HG03095 (cell line): Measurements from ENCODE around the gene CD248.
"Not testable (repeated sequence)": the region's sequence is repeated elsewhere in the genome, so short reads cannot be mapped to it uniquely, and the experiment has no call there.

Experiments
- ATAC-seq: cut with Tn5 transposase; IDR thresholded peaks from one replicate; pipeline ENCODE4 v1.9.1; 2021; ENCODE audit warnings: moderate library complexity; ENCODE audit not compliant: unreplicated experiment

Gene CD248

DNA sequence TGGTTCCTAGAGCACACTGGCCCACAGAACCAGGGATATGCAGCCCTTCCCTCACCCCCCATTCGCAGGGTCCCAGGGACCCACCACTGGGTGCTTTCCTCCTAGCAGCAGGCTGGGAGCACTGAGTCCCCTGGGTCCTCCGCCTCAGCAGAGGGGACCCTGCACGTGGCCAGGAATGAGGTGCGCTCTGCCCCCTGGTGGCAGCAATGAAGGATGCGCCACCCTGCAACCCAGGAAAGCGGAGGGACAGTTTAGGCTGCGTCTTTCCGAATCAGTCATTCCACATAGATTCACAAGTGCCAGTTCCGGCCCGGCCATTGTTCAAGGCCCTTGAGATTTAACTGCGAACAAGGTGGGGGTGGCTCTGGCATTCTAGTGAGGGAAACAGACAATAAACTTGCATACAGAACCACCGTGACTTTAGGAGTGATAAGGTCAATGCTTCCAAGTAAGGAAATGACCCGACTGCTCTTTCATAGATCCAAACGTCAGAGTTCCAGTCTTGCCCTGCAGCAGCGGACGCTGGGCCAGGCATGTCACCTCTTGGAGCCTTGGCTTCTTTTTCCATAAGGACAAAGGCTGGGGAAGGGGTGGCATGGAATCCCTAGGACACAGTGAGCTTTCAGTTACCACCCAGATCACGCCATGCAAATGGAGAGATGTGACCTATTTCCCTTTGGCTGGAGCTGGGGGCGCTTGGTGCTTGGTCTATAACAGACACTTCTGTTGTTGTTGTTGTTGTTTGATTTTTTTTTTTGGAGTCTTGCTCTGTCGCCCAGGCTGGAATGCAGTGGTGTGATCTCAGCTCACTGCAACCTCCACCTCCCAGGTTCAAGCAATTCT lies 11.7 kb upstream of the CD248 start:
- ATAC-seq = no peak

DNA sequence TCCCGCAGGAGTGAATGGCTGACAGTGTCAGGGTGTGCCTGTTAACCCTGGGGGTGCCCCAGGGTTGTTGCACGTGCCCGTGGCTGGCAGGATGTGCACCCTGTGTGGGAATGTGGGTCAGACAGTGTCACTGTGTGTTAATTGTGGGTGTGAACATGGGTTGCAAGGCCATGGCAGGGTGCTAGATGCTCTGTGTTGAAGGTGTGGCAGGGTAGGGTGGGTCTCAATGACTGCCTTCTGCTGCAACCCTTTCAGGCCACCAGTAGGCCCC lies 11.1 kb upstream of the CD248 start:
- ATAC-seq = no peak

DNA sequence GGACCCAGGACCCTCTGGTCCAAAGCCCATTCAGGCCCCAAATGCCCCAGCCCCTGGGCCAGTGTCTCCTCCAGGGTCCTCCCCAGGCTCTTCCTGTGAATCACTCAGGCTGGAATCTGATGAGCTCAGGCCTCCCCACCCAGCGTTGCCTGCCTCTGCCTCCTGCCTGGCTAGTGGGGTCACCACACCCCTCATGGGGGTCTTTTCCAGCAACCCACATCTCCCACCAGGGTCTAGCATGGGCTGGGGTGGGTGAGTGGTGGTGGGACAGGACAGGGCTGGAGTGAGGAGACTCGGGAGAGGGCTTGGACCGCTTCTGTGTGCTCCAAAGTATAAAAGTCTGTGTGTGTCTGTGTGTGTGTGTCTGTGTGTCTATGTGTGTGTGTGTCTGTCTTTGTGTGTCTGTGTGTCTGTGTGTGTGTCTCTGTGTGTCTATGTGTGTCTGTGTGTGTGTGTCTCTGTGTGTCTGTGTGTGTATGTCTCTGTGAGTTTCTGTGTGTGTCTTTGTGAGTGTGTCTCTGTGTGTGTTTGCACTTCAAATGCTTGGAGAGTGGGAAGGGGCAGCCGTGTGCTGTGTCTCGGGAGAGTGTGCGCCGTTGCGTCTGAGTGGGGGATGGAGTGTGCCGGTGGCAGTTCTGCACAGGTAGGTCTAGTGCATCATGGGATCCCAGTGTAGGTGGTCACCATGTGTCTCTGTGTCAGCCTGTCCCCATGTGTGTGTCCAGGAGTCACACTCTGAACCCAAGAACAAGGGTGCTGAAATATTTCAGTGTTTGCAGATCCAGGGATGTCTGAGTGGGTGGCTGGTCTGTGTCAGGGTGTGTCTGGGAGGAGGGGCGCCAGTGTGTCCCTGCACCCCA lies 10.6 kb upstream of the CD248 start:
- ATAC-seq = no peak

DNA sequence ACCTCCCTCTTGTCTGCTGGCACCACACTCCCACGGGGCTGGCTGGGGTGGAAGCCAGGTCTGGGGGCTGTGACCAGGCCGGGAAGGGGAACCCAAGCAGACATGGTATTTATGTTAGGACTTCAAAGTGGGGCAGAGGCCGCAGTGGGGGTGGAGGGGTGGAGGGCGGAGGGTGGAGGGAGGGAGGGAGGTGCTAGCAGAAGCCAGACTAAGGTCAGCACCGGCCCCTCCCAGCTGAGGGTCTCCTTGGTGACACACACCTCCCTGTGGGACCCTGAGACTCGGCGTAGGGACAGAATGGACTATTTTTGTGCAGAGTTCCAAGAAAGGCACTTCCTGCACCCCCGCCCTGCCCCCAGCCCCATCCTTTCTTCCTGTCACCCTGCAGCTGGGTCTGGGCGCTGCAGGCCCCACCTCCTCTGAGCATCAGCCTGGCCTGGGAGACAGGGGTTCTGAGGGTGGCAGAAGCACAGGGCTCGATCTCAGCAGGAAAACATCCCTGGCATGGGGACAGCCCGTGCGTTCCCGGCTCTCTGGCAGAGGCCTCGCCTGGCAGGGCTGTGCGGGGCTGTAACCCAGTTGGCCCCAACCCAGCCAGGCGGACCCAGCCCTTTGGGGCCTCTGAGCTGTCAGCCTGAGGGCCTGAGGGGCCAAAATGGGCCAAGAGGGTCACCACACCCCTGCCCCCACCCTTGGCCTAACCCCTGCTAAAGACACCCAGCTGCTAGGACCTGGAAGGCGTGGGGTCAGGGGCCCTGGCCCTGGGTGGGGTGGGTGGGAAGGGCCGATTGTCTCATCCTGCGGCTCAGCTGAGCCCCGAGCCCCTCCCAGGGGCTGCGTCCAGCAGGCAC lies 9.6 kb upstream of the CD248 start:
- ATAC-seq = no peak

DNA sequence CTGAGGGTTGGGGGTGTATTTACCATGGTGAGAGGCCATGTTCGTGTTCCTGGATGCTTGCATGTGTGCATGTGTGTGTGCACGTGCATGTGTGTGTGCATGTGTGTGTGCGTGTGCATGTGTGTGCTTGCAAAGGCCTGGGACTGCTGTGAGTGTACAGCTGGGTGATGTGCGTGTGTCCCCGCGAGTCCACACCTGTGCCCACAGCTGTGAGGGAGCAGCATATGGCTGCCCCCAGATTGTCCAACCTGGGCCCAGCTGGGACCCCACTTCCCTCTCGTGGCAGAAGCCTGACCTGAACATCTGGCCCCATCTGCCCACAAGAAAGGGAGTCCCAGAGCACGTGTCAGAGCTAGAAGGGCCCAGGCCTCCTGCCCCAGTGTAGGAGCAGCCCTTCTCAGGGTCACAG lies 8.4 kb upstream of the CD248 start:
- no peak for ATAC-seq

DNA sequence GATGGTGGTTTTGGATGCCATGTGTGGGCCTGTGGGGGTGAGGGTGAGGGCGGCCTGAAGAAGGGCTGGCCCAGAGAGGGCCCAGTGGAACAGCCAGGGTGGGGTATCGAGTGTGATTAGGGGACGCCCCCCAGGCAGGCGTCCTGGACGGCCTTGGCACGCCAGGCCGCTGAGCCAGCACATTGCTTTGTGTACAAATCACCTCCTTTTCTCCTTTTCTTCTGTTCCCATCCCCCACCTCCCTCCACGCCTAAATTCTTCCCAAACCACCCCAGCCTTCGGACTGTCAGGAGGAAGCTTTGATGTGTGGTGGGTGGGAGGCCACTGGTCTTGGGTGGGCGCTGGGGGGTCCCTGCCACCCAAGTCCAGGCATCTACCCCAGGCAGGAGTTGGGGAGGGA lies 7.8 kb upstream of the CD248 start:
- ATAC-seq = no peak

DNA sequence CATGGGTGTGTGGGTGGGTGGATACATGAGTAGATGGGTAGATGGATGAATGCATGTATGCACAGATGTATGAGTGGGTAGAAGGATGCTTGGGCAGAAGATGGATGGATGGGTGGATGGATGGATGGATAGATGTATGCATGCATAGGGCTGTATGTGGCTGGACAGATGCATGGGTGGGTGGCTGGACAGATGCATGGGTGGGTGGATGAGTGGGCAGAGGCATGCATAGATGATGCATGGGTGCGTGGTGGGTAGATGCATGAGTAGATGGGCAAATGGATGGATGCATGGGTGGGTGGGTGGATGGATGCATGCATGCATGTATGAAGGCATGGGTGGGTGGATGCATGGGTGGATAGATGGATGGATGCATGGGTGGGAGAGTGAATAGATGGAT lies 6.8 kb upstream of the CD248 start:
- no peak for ATAC-seq

DNA sequence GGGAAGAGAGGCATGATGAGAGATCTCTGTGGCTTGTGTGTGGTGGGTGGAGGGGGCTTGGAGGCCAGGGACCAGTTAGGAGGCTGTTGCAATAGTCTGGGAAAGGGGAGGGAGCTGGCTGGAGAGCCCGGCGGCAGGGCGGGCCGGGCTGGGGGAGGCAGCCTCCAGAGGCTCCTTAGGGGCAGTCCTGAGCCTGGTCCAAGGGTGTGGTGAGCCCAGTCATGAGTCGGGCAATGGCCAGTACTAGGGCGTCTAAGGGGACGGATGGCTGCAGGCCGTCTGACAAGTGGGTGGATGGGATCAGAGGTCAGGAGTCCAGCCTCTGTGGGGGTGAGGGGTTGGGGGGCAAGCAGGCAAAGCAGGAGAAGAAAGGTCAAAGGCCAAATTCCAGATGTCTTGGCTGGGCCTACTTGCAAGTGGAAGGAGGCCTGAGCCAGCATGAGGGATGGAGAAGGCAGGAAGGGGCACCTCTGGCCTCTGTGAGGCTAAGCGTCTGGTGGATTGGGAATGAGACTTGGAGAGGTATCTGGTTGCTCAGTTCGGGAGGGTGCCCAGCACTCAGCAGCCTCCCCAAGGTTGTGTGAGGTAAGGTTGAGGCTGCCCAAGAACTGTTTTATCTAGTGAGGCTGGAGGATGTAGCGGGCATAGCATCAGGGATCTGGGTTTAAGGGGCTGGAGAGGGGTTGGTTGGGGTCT lies 6.0 kb upstream of the CD248 start:
- no peak for ATAC-seq

DNA sequence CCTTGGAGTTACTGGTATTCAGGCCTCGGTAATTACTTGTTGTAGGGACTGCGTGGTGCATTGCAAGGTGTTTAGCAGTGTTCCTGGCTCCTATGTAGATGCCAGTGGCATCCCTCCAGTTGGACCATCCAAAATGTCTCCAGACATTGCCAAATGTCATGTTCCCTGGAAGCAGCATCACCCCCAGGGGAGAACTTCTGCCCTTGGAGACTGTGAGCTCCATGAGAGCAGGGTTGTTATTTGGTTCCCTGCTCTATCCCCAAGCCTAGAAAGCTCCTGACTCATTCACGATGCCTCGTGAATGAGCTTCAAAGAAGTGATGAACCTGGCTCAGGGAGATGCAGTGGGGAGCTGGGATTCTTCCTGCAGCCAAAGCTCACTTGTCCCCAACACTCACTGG lies 4.8 kb upstream of the CD248 start:
- ATAC-seq = no peak

DNA sequence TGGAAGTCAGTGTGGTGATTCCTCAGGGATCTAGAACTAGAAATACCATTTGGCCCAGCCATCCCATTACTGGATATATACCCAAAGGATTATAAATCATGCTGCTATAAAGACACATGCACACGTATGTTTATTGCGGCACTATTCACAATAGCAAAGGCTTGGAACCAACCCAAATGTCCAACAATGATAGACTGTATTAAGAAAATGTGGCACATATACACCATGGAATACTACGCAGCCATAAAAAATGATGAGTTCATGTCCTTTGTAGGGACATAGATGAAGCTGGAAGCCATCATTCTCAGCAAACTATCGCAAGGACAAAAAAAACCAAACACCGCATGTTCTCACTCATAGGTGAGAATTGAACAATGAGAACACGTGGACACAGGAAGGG lies 3.9 kb upstream of the CD248 start:
- not testable (repeated sequence) for ATAC-seq

DNA sequence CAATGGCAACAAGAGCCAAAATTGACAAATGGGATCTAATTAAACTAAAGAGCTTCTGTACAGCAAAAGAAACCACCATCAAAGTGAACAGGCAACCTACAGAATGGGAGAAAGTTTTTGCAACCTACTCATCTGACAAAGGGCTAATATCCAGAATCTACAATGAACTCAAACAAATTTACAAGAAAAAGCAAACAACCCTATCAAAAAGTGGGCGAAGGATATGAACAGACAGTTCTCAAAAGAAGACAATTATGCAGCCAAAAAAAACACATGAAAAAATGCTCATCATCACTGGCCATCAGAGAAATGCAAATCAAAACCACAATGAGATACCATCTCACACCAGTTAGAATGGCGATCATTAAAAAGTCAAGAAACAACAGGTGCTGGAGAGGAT lies 3.4 kb upstream of the CD248 start:
- not testable (repeated sequence) for ATAC-seq

DNA sequence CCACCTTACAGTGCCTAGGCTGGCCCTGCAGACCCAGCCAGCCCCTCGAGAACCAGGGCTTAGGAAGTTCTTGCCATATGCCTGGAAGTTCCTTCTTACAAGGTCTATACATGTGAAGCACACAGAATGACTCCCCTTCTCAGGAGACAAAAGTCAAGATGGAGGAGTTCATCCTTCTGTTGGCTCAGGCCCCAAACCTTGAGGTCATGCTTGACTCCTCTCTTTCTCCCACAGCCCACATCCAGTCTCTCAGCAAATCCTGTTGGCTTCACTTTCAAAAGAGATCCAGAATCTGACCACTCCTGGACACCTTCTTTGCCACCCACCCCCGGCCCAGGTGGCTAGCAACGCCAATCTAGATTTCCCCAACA lies 1.7 kb upstream of the CD248 start:
- ATAC-seq = no peak

DNA sequence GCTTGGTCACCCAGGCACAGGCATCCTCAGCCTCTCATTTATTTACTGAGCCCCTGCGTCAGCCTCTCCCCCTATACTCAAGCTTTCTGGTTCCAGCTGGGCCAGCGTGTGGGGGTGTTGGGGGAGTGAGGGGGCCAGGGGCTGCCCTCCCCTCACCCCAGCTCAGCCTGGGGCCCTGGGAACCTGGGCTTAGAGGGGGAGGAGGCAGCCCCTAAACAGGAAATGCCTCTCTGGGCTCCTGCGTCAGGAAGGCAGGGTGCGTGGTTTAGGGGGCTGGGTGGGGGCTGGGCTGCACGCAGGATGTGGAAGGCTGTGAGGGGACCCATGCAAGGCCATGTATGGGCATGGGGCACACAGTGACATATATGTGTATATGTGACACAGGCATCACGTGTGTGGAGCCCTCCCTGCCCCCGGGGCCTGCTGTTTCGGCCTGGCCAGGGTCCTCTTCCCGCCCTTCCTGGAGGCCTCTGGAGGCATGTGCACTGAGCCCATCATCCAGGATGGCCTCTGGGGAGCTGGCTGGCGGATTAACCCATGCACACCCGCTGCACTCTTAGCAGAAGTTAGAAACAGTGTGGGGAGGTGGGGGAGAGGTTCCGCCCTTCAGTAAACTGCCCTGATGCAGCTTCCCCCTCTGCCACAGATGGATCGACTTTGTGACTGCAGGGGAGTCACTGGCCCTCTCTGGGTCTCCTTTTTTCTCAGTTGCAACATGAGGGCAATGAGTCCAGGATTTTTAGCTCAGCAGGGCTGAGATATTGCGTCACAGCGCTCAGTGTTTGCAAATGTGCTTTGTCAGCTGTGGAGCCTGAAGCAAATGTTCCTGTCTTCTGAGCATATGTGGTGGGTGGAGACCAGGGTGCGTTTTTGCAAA lies 1.1 kb upstream of the CD248 start:
- ATAC-seq = no peak

DNA sequence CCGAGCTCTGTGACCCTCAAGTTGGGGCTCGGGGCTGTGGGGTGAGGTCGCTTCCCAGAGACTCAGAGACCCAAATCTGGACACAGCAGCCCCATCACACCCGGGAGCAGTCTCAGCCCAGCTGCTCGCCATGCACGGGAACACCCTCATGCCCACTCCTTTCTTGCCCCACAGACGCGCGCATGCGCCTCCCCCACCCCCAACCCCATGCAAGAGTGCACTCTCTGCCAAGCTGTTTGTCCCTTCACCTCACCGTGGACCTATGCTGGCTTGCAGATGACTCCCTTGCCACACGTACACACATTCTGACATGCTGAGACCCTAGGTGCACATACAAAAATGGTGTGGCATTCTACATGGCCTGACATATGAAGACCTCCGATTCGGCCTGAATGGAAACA lies 478 bp upstream of the CD248 start:
- ATAC-seq = no peak

DNA sequence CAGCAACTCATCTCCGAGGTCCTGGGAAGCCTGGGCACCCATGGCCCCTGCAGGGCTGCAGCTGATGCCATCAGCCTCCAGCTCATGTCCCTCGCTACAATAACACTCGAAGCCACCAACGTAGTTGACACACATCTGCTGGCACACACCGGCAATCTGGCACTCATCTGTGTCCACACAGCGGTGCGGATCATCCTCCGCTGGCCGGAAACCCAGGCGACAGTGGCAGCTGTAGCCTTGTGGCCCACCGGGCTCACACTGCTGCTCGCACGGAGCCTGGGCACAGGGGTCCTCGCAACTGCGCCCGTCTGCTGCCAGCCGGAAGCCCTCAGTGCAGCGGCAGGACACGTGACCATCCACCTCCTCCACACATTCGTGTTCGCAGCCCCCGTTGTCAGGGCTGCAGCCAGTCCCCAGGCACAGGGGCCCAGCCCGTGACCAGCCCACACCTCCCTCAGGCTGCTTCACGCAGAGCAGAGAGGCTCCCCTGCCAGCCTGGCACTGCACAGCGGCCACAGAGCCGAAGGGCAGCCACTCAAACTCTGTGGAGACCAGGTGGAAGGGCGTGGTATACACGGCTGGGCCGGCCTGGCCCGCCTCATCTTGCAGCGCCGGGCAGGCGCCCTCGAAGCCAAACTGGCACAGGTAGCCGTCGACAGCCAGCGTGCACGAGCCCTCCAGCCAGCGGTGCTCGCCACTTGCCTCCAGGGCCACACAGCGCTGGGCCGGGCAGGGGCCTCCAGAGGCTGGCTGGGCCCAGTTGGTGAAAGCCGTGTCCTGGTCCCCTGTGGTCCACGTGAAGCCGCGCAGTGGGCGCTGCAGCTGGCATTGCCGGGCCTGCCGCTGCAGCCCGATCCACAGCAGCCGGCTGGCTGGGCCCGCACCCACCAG lies 678 bp downstream of the CD248 start:
- no peak for ATAC-seq

DNA sequence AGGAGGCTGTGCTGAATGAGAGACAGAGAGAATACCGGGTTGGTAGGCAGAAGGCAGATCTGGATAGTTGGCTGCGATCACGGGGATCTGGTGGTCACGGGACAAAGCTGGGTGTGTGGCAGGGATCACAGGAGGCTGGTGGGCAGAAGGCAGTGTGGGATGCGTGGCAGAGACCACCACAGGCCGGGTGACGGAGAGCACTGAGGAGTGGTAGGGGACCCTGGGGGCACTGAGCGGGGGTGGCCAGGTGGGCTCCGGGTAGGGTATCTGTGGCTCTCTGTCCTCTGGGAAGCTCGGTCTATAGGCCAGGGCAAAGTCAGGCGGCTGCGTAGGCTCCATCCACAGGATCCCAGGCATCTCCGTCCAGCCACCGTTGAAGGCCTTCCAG lies 1.4 kb downstream of the CD248 start:
- no peak for ATAC-seq

DNA sequence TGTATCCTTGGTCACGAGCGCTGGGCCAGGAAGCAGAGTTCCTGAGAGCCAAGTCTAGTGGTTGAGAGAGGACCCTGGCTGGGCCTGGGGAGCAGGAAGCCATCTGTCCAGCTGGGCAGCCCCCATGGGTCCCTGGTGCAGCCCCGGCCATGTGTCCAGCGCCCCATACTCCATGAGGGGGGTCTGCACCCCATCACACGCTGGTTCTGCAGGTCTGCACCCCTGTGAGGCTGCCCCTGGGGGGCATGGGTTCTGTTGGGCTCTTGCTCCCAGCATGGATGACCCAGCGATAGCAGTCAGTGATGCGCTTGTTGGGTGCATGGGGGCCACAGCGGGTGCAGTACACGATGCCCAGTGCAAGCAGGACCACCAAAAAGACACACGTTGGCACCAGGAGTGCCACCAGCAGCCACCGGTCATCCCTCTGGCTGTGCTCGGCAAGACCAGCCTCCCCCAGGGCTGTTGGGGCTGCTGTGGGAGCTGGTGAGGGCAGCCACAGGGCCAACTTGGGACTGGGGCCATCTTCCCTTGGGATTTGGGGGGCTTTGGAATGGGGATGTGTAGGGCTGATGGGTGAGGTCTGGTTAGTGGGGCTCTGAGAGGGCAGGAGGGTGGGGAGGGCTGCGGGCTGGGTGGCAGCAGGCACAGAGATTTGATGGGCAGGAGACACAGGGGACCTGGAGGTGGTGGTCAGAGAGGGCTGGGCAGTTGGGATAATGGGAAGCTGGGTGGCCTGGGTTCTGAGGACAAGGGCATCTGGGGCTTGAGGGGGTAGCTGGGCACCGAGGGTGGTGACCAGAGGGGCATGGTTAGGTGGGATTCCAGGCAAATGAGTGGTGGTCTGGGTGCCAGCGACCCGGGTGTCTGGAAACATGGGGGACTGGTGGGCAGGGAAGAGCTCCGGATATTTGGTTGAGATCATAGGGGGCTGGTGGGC lies 2.0 kb downstream of the CD248 start:
- no peak for ATAC-seq

DNA sequence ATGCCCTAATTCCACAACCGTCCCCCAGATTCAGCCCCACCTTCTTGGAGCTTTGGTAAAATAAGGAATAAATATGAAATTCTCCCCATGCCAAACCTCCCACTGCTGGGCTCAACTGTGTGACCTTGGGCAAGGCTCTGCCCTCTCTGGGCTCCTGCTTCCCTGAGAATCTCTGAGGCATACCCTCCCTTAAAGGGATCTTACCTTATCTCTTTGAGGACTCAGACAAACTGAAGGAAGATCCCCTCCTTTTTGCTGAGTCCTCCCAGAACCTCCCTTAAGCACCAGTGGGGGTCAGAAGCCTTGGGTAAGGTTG lies 2.7 kb downstream of the CD248 start:
- ATAC-seq = no peak
